C4-2B (cell line): ENCODE measurements around the gene DNAAF5.

Source experiments
- H3K27ac ChIP-seq: fragments of 450-650 bp; 2 replicates; pipeline ENCODE4 v1.5.1; 2017
- ZFX ChIP-seq: fragments of 450-650 bp; IDR thresholded peaks from 2 replicates; pipeline ENCODE4 v1.6.1; 2017
- TF ChIP-seq, protein P1 (sequence below): fragments of 450-650 bp; conservative IDR thresholded peaks from 2 replicates; pipeline ENCODE4 v1.5.1; 2017; ENCODE audit warnings: mild to moderate bottlenecking

The DNAAF5 gene

DNA sequence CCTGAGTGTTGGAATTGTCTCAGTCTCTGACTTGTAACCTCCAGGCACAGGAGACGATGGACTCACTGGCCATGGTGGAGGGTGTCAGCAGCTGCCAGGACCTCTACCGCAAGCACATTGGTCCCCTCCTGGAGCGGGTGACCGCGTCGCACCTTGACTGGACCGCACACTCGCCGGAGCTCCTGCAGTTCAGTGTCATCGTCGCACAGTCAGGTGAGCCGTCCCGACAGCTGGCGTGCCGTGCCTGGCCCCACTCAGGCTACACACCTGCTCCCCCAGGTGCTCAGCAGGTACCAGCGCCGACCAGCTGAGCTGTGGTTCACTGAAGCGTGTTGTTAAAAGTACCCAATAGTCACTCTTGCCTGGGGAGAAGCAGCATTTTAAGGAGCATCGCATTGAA lies 37.3 kb downstream of the DNAAF5 start:
- TF ChIP-seq, protein P1, sequence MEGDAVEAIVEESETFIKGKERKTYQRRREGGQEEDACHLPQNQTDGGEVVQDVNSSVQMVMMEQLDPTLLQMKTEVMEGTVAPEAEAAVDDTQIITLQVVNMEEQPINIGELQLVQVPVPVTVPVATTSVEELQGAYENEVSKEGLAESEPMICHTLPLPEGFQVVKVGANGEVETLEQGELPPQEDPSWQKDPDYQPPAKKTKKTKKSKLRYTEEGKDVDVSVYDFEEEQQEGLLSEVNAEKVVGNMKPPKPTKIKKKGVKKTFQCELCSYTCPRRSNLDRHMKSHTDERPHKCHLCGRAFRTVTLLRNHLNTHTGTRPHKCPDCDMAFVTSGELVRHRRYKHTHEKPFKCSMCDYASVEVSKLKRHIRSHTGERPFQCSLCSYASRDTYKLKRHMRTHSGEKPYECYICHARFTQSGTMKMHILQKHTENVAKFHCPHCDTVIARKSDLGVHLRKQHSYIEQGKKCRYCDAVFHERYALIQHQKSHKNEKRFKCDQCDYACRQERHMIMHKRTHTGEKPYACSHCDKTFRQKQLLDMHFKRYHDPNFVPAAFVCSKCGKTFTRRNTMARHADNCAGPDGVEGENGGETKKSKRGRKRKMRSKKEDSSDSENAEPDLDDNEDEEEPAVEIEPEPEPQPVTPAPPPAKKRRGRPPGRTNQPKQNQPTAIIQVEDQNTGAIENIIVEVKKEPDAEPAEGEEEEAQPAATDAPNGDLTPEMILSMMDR: no peak
- TF ChIP-seq ZFX: no peak
- H3K27ac ChIP-seq: no peak overlapping the region

DNA sequence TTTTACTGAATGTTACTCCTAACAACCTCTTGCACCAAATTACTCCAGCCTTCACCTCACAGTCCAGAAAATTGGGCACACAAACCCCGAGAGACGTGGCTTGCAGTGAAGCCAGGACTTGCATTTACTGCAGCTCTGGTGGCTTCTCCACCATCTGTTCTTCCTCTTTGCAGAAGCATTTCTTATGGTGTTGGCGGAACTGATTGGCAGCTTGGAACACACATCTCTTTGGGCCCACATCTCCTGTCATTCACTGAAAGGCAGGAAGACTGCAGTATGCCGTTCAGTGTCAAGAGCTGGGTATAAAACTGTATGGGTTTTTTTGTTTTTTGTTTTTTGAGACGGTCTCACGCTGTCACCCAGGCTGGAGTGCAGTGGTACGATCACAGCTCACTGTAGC lies 38.9 kb downstream of the DNAAF5 start:
- no peak for TF ChIP-seq ZFX
- TF ChIP-seq, protein P1: no peak
- no peak overlapping the region for H3K27ac ChIP-seq

DNA sequence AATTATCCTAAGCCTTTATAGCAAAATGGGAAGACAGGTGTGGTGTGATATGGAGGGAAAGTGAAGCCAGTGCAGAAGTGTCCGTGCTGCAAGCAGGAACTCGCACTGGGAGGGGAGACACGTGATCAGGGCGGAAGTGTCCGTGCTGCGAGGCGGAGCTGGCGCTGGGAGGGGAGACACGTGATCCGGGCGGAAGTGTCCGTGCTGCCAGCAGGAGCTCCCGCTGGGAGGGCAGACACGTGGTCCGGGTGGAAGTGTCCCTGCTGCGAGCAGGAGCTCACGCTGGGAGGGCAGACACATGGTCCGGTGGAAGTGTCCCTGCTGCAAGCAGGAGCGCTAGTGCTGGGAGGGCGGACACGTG lies 41.1 kb downstream of the DNAAF5 start:
- peak overlapping the region; percentile 72 for H3K27ac ChIP-seq
- no peak for TF ChIP-seq ZFX
- TF ChIP-seq, protein P1: no peak

DNA sequence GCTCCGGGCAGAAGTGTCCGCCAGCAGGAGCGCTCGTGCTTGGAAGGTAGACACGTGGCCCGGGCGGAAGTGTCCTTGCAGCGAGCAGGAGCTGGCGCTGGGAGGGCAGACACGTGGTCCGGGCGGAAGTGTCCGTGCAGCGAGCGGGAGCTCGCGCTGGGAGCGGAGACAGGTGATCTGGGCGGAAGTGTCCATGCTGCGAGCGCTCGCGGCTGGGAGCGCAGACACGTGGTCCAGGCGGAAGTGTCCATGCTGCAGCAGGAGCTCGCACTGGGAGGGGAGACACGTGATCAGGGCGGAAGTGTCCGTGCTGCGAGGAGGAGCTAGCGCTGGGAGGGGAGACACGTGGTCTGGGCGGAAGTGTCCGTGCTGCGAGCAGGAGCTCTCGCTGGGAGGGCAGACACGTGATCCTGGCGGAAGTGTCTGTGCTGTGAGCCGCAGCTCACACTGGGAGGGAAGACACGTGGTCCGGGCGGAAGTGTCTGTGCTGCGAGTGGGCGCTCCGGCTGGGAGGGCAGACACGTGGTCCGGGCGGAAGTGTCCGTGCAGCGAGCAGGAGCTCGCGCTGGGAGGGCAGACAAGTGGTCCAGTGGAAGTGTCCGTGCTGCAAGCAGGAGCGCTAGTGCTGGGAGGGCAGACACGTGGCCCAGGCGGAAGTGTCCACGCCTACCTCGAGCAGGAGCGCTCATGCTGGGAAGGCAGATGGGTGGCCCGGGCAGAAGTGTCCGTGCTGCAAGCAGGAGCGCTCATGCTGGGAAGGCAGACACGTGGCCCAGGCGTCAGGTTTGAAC lies 41.6 kb downstream of the DNAAF5 start:
- TF ChIP-seq, protein P1: no peak
- no peak for TF ChIP-seq ZFX
- H3K27ac ChIP-seq: peak overlapping the region; percentile 83

DNA sequence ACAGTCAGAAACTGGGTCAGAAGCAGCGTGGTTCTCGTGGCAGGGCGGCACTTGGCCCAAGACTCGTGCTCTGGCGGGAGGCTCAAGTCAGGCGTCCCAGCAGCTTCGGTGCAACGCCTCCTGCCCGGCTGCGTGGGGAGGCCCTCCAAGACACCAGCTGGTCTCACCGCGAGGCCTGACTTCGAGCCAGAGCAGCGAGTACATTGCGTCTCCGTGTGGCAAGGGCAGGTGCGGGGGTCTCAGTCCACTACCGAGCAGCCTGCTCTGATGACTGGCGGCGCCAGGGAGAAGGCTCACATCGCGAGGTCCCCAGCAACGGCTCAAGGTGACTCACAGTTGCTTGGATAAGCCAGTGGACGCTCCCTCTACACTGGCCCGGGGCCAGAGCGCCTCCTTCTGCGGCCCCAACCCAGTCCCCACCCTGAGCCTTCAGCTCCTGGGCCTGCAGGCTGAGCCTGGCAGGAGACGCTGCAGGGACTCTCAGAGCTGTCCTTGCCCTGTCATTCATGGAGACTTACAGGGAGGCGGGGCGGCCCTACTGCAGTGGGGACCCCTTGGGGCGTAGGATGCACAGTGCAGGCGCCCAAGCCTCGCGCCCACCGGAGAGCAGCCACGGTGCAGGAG lies 42.5 kb downstream of the DNAAF5 start:
- peak overlapping the region; percentile 83 for H3K27ac ChIP-seq

DNA sequence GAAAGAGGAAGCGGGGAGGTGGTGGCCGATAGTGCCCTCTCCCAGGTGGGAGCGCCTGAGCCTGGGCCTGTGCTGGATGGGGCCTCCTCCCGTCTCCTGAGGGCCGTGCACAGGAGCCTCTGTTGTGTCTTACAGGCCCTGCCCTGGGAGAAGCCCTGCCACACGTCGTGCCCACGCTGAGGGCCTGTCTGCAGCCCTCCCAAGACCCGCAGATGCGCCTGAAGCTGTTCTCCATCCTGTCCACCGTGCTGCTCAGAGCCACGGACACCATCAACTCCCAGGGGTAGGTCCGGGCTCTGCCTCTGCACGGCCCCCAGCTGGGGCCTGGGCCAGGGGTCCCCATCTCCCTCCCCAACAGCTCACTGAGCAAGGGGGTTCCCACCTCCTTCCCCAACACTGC lies 43.8 kb downstream of the DNAAF5 start:
- TF ChIP-seq, protein P1: no peak
- no peak for TF ChIP-seq ZFX
- no peak overlapping the region for H3K27ac ChIP-seq

More for the DNA sequence above, 42.5 kb downstream of the DNAAF5 start:
- TF ChIP-seq, protein P1: no peak
- 0 out of 2 replicates have a peak, but pooled peaks have one; percentile 27 for TF ChIP-seq ZFX

DNA sequence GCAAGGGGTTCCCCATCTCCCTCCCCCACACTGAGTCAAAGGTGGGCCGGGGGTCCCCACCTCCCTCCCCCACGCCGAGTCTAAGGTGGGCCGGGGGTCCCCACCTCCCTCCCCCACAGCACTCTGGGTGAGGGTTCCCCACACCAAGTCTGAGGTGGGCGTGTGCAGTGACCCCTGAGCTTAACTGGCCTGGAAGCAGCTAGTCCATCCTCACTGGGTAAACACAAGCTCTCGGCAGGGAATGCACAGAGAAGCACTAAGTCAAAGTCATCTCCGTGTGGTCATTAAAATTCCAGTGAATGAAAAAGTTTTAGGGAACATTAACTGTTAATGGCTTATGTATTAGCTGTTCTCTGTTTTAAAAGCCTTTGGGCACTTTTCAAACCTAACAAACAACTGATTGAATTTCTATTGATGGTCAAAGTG lies 44.3 kb downstream of the DNAAF5 start:
- no peak overlapping the region for H3K27ac ChIP-seq
- TF ChIP-seq, protein P1: no peak
- TF ChIP-seq ZFX: no peak
